Measurements from ENCODE around the gene CLEC18C.
"Not testable (repeated sequence)": the region's sequence is repeated elsewhere in the genome, so short reads cannot be mapped to it uniquely, and the experiment has no call there.

The CLEC18C gene

GRCh38 chr16:70173212-70173837 lies at the start of gene CLEC18C:
TSS of gene CLEC18C (plus strand) at chr16:70173787. CDS start at chr16:70174279, 492 bp downstream.
- not testable (repeated sequence) for H3F3A ChIP-seq (ENCODE audit: insufficient read depth, low read length); H3K9ac ChIP-seq (ENCODE audit: low read length); H3K4me1 ChIP-seq (ENCODE audit: insufficient read depth, low read length, severe bottlenecking); H3K79me2 ChIP-seq (ENCODE audit: insufficient read depth, low read length); H3K27ac ChIP-seq (ENCODE audit: low read depth, low read length, poor library complexity, severe bottlenecking); H3K9me2 ChIP-seq (ENCODE audit: low read depth, low read length); H3K9me3 ChIP-seq (ENCODE audit: low read length); H3K4me2 ChIP-seq (ENCODE audit: low read length); H2AFZ ChIP-seq (ENCODE audit: low read length); H3K4me3 ChIP-seq (ENCODE audit: low read depth, low read length, poor library complexity, severe bottlenecking); H3K27me3 ChIP-seq (ENCODE audit: insufficient read depth, low read length); H4K20me1 ChIP-seq (ENCODE audit: insufficient read depth, low read length); H3K36me3 ChIP-seq (ENCODE audit: insufficient read depth, low read length)

GRCh38 chr16:70123822-70124221 lies 49.8 kb upstream of the CLEC18C start:
- not testable (repeated sequence) for H3F3A ChIP-seq (ENCODE audit: insufficient read depth, low read length); H3K27me3 ChIP-seq (ENCODE audit: insufficient read depth, low read length); H3K9me2 ChIP-seq (ENCODE audit: low read depth, low read length); H3K4me1 ChIP-seq (ENCODE audit: insufficient read depth, low read length, severe bottlenecking); H3K4me2 ChIP-seq (ENCODE audit: low read length); H3K9me3 ChIP-seq (ENCODE audit: low read length); H2AFZ ChIP-seq (ENCODE audit: low read length); H3K79me2 ChIP-seq (ENCODE audit: insufficient read depth, low read length); H3K4me3 ChIP-seq (ENCODE audit: low read depth, low read length, poor library complexity, severe bottlenecking); H3K27ac ChIP-seq (ENCODE audit: low read depth, low read length, poor library complexity, severe bottlenecking); H4K20me1 ChIP-seq (ENCODE audit: insufficient read depth, low read length); H3K9ac ChIP-seq (ENCODE audit: low read length)
- H3K36me3 ChIP-seq (ENCODE audit: insufficient read depth, low read length), result peaks cover 54% of the 10 kb centered on the region

GRCh38 chr16:70126226-70126625 lies 47.4 kb upstream of the CLEC18C start:
- not testable (repeated sequence) for H3K4me2 ChIP-seq (ENCODE audit: low read length); H3K4me3 ChIP-seq (ENCODE audit: low read depth, low read length, poor library complexity, severe bottlenecking); H3K9ac ChIP-seq (ENCODE audit: low read length); H4K20me1 ChIP-seq (ENCODE audit: insufficient read depth, low read length); H3K9me3 ChIP-seq (ENCODE audit: low read length); H3F3A ChIP-seq (ENCODE audit: insufficient read depth, low read length); H3K27me3 ChIP-seq (ENCODE audit: insufficient read depth, low read length); H3K27ac ChIP-seq (ENCODE audit: low read depth, low read length, poor library complexity, severe bottlenecking); H3K79me2 ChIP-seq (ENCODE audit: insufficient read depth, low read length); H3K9me2 ChIP-seq (ENCODE audit: low read depth, low read length); H3K4me1 ChIP-seq (ENCODE audit: insufficient read depth, low read length, severe bottlenecking); H2AFZ ChIP-seq (ENCODE audit: low read length)
- H3K36me3 ChIP-seq (ENCODE audit: insufficient read depth, low read length), result peaks cover 72% of the 10 kb centered on the region

GRCh38 chr16:70127706-70128105 lies 45.9 kb upstream of the CLEC18C start:
- not testable (repeated sequence) for H3K9ac ChIP-seq (ENCODE audit: low read length); H3K4me3 ChIP-seq (ENCODE audit: low read depth, low read length, poor library complexity, severe bottlenecking); H3K9me2 ChIP-seq (ENCODE audit: low read depth, low read length); H3K27ac ChIP-seq (ENCODE audit: low read depth, low read length, poor library complexity, severe bottlenecking); H3F3A ChIP-seq (ENCODE audit: insufficient read depth, low read length); H3K79me2 ChIP-seq (ENCODE audit: insufficient read depth, low read length); H4K20me1 ChIP-seq (ENCODE audit: insufficient read depth, low read length); H3K27me3 ChIP-seq (ENCODE audit: insufficient read depth, low read length); H3K9me3 ChIP-seq (ENCODE audit: low read length); H3K4me2 ChIP-seq (ENCODE audit: low read length); H3K4me1 ChIP-seq (ENCODE audit: insufficient read depth, low read length, severe bottlenecking); H2AFZ ChIP-seq (ENCODE audit: low read length)
- H3K36me3 ChIP-seq (ENCODE audit: insufficient read depth, low read length), result peaks cover 70% of the 10 kb centered on the region

GRCh38 chr16:70128844-70129243 lies 44.7 kb upstream of the CLEC18C start:
- H2AFZ ChIP-seq (ENCODE audit: low read length); H3K9me2 ChIP-seq (ENCODE audit: low read depth, low read length); H3K79me2 ChIP-seq (ENCODE audit: insufficient read depth, low read length); H3K4me1 ChIP-seq (ENCODE audit: insufficient read depth, low read length, severe bottlenecking); H3K27ac ChIP-seq (ENCODE audit: low read depth, low read length, poor library complexity, severe bottlenecking); H3K9me3 ChIP-seq (ENCODE audit: low read length); H3K4me3 ChIP-seq (ENCODE audit: low read depth, low read length, poor library complexity, severe bottlenecking); H3F3A ChIP-seq (ENCODE audit: insufficient read depth, low read length); H3K9ac ChIP-seq (ENCODE audit: low read length); H3K27me3 ChIP-seq (ENCODE audit: insufficient read depth, low read length); H4K20me1 ChIP-seq (ENCODE audit: insufficient read depth, low read length); H3K4me2 ChIP-seq (ENCODE audit: low read length): not testable (repeated sequence)
- peaks cover 70% of the 10 kb centered on the region for H3K36me3 ChIP-seq (ENCODE audit: insufficient read depth, low read length)

GRCh38 chr16:70135796-70136195 lies 37.8 kb upstream of the CLEC18C start:
- not testable (repeated sequence) for H3K4me2 ChIP-seq (ENCODE audit: low read length); H3K27ac ChIP-seq (ENCODE audit: low read depth, low read length, poor library complexity, severe bottlenecking); H3K79me2 ChIP-seq (ENCODE audit: insufficient read depth, low read length); H3K9me2 ChIP-seq (ENCODE audit: low read depth, low read length); H3K4me3 ChIP-seq (ENCODE audit: low read depth, low read length, poor library complexity, severe bottlenecking); H4K20me1 ChIP-seq (ENCODE audit: insufficient read depth, low read length); H3K27me3 ChIP-seq (ENCODE audit: insufficient read depth, low read length); H3F3A ChIP-seq (ENCODE audit: insufficient read depth, low read length); H3K4me1 ChIP-seq (ENCODE audit: insufficient read depth, low read length, severe bottlenecking); H3K9me3 ChIP-seq (ENCODE audit: low read length); H2AFZ ChIP-seq (ENCODE audit: low read length); H3K9ac ChIP-seq (ENCODE audit: low read length)
- peaks cover 61% of the 10 kb centered on the region for H3K36me3 ChIP-seq (ENCODE audit: insufficient read depth, low read length)

- H4K20me1 ChIP-seq (ENCODE audit: insufficient read depth, low read length); H2AFZ ChIP-seq (ENCODE audit: low read length); H3K27ac ChIP-seq (ENCODE audit: low read depth, low read length, poor library complexity, severe bottlenecking); H3K79me2 ChIP-seq (ENCODE audit: insufficient read depth, low read length); H3K9me2 ChIP-seq (ENCODE audit: low read depth, low read length); H3K4me3 ChIP-seq (ENCODE audit: low read depth, low read length, poor library complexity, severe bottlenecking); H3K4me2 ChIP-seq (ENCODE audit: low read length); H3K4me1 ChIP-seq (ENCODE audit: insufficient read depth, low read length, severe bottlenecking); H3K27me3 ChIP-seq (ENCODE audit: insufficient read depth, low read length); H3K9me3 ChIP-seq (ENCODE audit: low read length); H3K9ac ChIP-seq (ENCODE audit: low read length); H3F3A ChIP-seq (ENCODE audit: insufficient read depth, low read length): not testable (repeated sequence)
- H3K36me3 ChIP-seq (ENCODE audit: insufficient read depth, low read length), result peaks cover 65% of the 10 kb centered on the region
Observed at GRCh38 chr16:70136595-70136994, 37.0 kb upstream of the CLEC18C start.

- H3K4me3 ChIP-seq (ENCODE audit: low read depth, low read length, poor library complexity, severe bottlenecking); H3K4me2 ChIP-seq (ENCODE audit: low read length); H3K4me1 ChIP-seq (ENCODE audit: insufficient read depth, low read length, severe bottlenecking); H3K9ac ChIP-seq (ENCODE audit: low read length); H3K9me3 ChIP-seq (ENCODE audit: low read length); H3F3A ChIP-seq (ENCODE audit: insufficient read depth, low read length); H2AFZ ChIP-seq (ENCODE audit: low read length); H3K27me3 ChIP-seq (ENCODE audit: insufficient read depth, low read length); H3K9me2 ChIP-seq (ENCODE audit: low read depth, low read length); H3K27ac ChIP-seq (ENCODE audit: low read depth, low read length, poor library complexity, severe bottlenecking); H4K20me1 ChIP-seq (ENCODE audit: insufficient read depth, low read length); H3K79me2 ChIP-seq (ENCODE audit: insufficient read depth, low read length): not testable (repeated sequence)
- H3K36me3 ChIP-seq (ENCODE audit: insufficient read depth, low read length), result peaks cover 53% of the 10 kb centered on the region
Observed at GRCh38 chr16:70142739-70143138, 30.8 kb upstream of the CLEC18C start.

Data from OCI-LY1 (cell line).